Lung (tissue), 12 donors: ENCODE measurements around the gene CNMD. TPM values are rescaled to one million over a fixed set of nuclear protein-coding genes. Genes with fewer than 3 reads are reported as not detected.

Experiments used
- ATAC-seq: fragments of 200-7000 bp; cut with Tn5 transposase; one replicate; pipeline ENCODE4 v1.9.1; 2020; ENCODE audit warnings: moderate number of reproducible peaks; ENCODE audit not compliant: insufficient read depth, low FRiP score
- DNase-seq, 3 donors: peaks; one replicate each; pipeline ENCODE4 v3.0.0-alpha.2; 2013 to 2017
- H3K27ac ChIP-seq, 2 donors: one replicate each; pipeline ENCODE4 v1.5.1; 2013; ENCODE audit warnings: mild to moderate bottlenecking in 2 of 2, moderate library complexity in 2 of 2, control low read depth in 1 of 2, inconsistent platforms in 1 of 2, low read depth in 1 of 2, low read length in 1 of 2
- H3K27me3 ChIP-seq, 3 donors: one replicate each; pipeline ENCODE4 v1.5.1; 2013; ENCODE audit warnings: low read length in 2 of 3; ENCODE audit not compliant: control insufficient read depth in 3 of 3, insufficient read depth in 3 of 3
- H3K36me3 ChIP-seq, 4 donors: one replicate each; pipeline ENCODE4 v1.5.1; 2013; ENCODE audit warnings: low read length in 4 of 4, mild to moderate bottlenecking in 1 of 4, moderate library complexity in 1 of 4; ENCODE audit not compliant: control insufficient read depth in 4 of 4, insufficient read depth in 4 of 4
- H3K4me1 ChIP-seq, 5 donors: one replicate each; pipeline ENCODE4 v1.5.1; 2013; ENCODE audit warnings: low read length in 5 of 5, mild to moderate bottlenecking in 2 of 5, moderate library complexity in 1 of 5; ENCODE audit not compliant: control insufficient read depth in 5 of 5, insufficient read depth in 5 of 5
- H3K4me3 ChIP-seq: one replicate; pipeline ENCODE4 v1.5.1; 2013; ENCODE audit warnings: mild to moderate bottlenecking, control low read depth, moderate library complexity
- H3K9ac ChIP-seq, 2 donors: one replicate each; pipeline ENCODE4 v1.5.1; 2013; ENCODE audit warnings: low read length in 2 of 2, control low read depth in 1 of 2; ENCODE audit not compliant: insufficient read depth in 1 of 2
- H3K9me3 ChIP-seq, 4 donors: one replicate each; pipeline ENCODE4 v1.5.1; 2013; ENCODE audit warnings: low read length in 3 of 4, mild to moderate bottlenecking in 1 of 4, moderate library complexity in 1 of 4; ENCODE audit not compliant: control insufficient read depth in 4 of 4, insufficient read depth in 3 of 4
- WGBS, 2 donors: extraction: QIAGEN DNeasy Blood & Tissue Kit; methylation state at CpG; one replicate each; pipeline ENCODE4 v1.1.7; 2013; 5-methylcytosine and 5-hydroxymethylcytosine counted together
- polyA plus RNA-seq, 2 donors: library from polyadenylated mRNA; stranded (reverse); fragments of 200-250 nt; gene quantifications; one replicate each; pipeline ENCODE4 v1.2.1, GENCODE V29; 2013
- total RNA-seq, 2 donors: library from RNA; depleted of rRNA in 1 of 2; stranded (reverse); fragments of >200 nt in 1 of 2; gene quantifications; one replicate each; pipeline ENCODE4 v1.2.1, GENCODE V29; 2014 to 2021
- TF ChIP-seq, protein P1 (sequence below): IDR thresholded peaks from 2 replicates; pipeline ENCODE4 v1.5.1; 2012; ENCODE audit warnings: mild to moderate bottlenecking; ENCODE audit errors: control extremely low read depth, extremely low read depth
- donor health status: control.
- donor health status: control.
- donor health status: Bipolar disorder and iron deficiency.
- donor health status: healthy.
- donor health status: DM: yes; HTN: yes; CAD: no.

The CNMD gene
- total and polyA plus RNA-seq, 4 donors = 0.09 to 1.2 (median 0.10) TPM; not detected in 1

GRCh38 chr13:52746141-52746540, 6.5 kb upstream of the CNMD start:
- peaks cover 0 to 3% (median 1%) of the 10 kb centered on the region in 4 donors for H3K9me3 ChIP-seq
- WGBS, 2 donors = 80 to 81% methylated on average over 3 of the region's 3 CpGs

GRCh38 chr13:52744842-52745375, 5.3 kb upstream of the CNMD start:
- Histone ChIP-seq H3K27me3 (peaks cover 0 to 22% (median 10%) of the 10 kb centered on the region in 3 donors), H3K4me1 (peaks cover 0 to 5% (median 4%) of the 10 kb centered on the region in 5 donors), H3K9me3 (peaks cover 0 to 6% (median 1%) of the 10 kb centered on the region in 4 donors), H3K4me3 (no peak overlapping the region), H3K27ac (no peak overlapping the region), H3K36me3 (no peaks in the 10 kb centered on the region), H3K9ac (no peak overlapping the region)
- 68 to 76% methylated on average over 6 of the region's 6 CpGs for WGBS, 2 donors
- peak in 2 of 3 donors; percentile 36 to 79 for DNase-seq
- no peak for ATAC-seq
- TF ChIP-seq, protein P1, sequence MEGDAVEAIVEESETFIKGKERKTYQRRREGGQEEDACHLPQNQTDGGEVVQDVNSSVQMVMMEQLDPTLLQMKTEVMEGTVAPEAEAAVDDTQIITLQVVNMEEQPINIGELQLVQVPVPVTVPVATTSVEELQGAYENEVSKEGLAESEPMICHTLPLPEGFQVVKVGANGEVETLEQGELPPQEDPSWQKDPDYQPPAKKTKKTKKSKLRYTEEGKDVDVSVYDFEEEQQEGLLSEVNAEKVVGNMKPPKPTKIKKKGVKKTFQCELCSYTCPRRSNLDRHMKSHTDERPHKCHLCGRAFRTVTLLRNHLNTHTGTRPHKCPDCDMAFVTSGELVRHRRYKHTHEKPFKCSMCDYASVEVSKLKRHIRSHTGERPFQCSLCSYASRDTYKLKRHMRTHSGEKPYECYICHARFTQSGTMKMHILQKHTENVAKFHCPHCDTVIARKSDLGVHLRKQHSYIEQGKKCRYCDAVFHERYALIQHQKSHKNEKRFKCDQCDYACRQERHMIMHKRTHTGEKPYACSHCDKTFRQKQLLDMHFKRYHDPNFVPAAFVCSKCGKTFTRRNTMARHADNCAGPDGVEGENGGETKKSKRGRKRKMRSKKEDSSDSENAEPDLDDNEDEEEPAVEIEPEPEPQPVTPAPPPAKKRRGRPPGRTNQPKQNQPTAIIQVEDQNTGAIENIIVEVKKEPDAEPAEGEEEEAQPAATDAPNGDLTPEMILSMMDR = no peak

More at GRCh38 chr13:52746141-52746540, 6.5 kb upstream of the CNMD start:
- ATAC-seq = no peak
- H3K27me3 ChIP-seq = peaks cover 0 to 10% (median 0%) of the 10 kb centered on the region in 3 donors
- H3K9ac ChIP-seq = no peak overlapping the region
- DNase-seq = no peak
- H3K4me1 ChIP-seq = peaks cover 0 to 5% (median 4%) of the 10 kb centered on the region in 5 donors
- TF ChIP-seq, protein P1 = no peak
- no peak overlapping the region for H3K4me3 ChIP-seq
- H3K27ac ChIP-seq = no peak overlapping the region
- H3K36me3 ChIP-seq = no peaks in the 10 kb centered on the region

DNA sequence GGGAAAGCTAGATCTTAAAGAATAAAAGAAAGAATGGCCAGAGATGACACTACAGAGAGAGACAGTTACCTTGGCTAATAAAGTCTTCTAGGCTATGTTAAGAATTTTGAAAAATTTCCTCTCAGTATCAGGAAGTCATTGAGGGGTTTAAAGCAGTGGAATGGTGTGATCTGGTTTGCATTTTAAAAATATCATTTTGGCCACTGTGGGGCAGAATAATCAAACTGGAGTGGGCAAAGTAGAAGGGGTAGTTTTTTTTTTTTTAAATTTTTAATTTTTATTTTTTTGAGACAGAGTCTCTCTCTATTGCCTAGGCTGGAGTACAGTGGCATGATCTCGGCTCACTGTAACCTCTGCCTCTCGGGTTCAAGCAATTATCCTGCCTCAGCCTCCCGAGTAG, 4.4 kb upstream of the CNMD start:
- H3K27ac ChIP-seq = no peak overlapping the region
- WGBS, 2 donors = 94 to 95% methylated on average over 3 of the region's 3 CpGs

More for the DNA sequence above, 4.4 kb upstream of the CNMD start:
- TF ChIP-seq, protein P1 = no peak
- Histone ChIP-seq H3K4me1 (peaks cover 0 to 9% (median 5%) of the 10 kb centered on the region in 5 donors), H3K9ac (no peak overlapping the region), H3K9me3 (peaks cover 0 to 9% (median 1%) of the 10 kb centered on the region in 4 donors), H3K4me3 (no peak overlapping the region), H3K36me3 (no peaks in the 10 kb centered on the region), H3K27me3 (peaks cover 0 to 29% (median 19%) of the 10 kb centered on the region in 3 donors)
- ATAC-seq = no peak
- no peak for DNase-seq
